Measurements from ENCODE around the gene C1QTNF1.

The C1QTNF1 gene

GRCh38 chr17:79091226-79091670 is 67.3 kb downstream of the C1QTNF1 start:
- no peak for DNase-seq (ENCODE audit: low read depth in 2 of 2)

GRCh38 chr17:79092567-79092966 is 68.6 kb downstream of the C1QTNF1 start:
- DNase-seq (ENCODE audit: low read depth in 2 of 2), result no peak

- DNase-seq (ENCODE audit: low read depth in 2 of 2), result no peak
Observed at GRCh38 chr17:79093270-79093669, 69.3 kb downstream of the C1QTNF1 start.

- no peak for DNase-seq (ENCODE audit: low read depth in 2 of 2)
Observed at GRCh38 chr17:79094261-79094660, 70.3 kb downstream of the C1QTNF1 start.

- DNase-seq (ENCODE audit: low read depth in 2 of 2), result no peak
Observed at GRCh38 chr17:79095345-79096055, 71.5 kb downstream of the C1QTNF1 start.

GRCh38 chr17:79096477-79096876 is 72.5 kb downstream of the C1QTNF1 start:
- DNase-seq (ENCODE audit: low read depth in 2 of 2), result no peak

- DNase-seq (ENCODE audit: low read depth in 2 of 2), result no peak
Observed at GRCh38 chr17:79097226-79098055, 73.5 kb downstream of the C1QTNF1 start.

- no peak for DNase-seq (ENCODE audit: low read depth in 2 of 2)
Observed at GRCh38 chr17:79098282-79098867, 74.4 kb downstream of the C1QTNF1 start.
